ENCODE measurements around the gene MTF1.

MTF1 gene

GRCh38 chr1:37821481-37821880, 37.9 kb downstream of the MTF1 start:
- DNase-seq (ENCODE audit: insufficient read length, low spot score): no peak
- TF ChIP-seq PAX5 (IDR thresholded peaks at IDR 0.05; ENCODE audit: insufficient read depth, low read length, severe bottlenecking) (no peak), POLR2AphosphoS5 (IDR thresholded peaks at IDR 0.05; ENCODE audit: low read depth, low read length) (no peak), SPI1 (IDR thresholded peaks at IDR 0.05; ENCODE audit: low read depth, low read length) (no peak), POU2F2 (IDR thresholded peaks at IDR 0.05; ENCODE audit: low read depth, low read length) (no peak), TAF1 (IDR thresholded peaks at IDR 0.05; ENCODE audit: low read depth, low read length) (no peak), POLR2A (IDR thresholded peaks at IDR 0.05; ENCODE audit: low read depth, low read length) (no peak)
- FAIRE-seq: no peak

DNA sequence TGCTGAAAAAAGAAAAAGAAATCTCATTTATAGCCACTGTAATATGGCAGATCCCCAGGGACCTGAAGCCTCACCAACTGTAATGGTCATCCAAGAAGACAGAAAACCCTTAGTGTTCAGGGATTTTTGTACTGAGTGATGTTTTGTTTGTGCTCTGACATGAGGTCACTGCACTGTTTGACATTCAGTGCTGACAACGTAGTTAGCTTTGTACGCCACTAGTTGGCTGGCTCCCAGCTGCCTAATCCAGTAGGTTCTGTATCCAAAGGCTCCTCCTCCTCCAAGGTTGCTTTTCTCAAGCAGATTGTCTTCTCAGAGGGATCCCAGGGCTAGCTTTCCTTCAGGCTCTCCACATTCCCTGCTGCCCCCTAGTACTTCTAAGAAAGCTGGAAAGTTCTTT, 41.9 kb downstream of the MTF1 start:
- FAIRE-seq (no peak), DNase-seq (ENCODE audit: insufficient read length, low spot score) (no peak)
- TF ChIP-seq POLR2AphosphoS5 (IDR thresholded peaks at IDR 0.05; ENCODE audit: low read depth, low read length): no peak
- no peak for TF ChIP-seq PAX5 (IDR thresholded peaks at IDR 0.05; ENCODE audit: insufficient read depth, low read length, severe bottlenecking)
- no peak for TF ChIP-seq POU2F2 (IDR thresholded peaks at IDR 0.05; ENCODE audit: low read depth, low read length)
- TF ChIP-seq TAF1 (IDR thresholded peaks at IDR 0.05; ENCODE audit: low read depth, low read length): no peak
- no peak for TF ChIP-seq SPI1 (IDR thresholded peaks at IDR 0.05; ENCODE audit: low read depth, low read length)

DNA sequence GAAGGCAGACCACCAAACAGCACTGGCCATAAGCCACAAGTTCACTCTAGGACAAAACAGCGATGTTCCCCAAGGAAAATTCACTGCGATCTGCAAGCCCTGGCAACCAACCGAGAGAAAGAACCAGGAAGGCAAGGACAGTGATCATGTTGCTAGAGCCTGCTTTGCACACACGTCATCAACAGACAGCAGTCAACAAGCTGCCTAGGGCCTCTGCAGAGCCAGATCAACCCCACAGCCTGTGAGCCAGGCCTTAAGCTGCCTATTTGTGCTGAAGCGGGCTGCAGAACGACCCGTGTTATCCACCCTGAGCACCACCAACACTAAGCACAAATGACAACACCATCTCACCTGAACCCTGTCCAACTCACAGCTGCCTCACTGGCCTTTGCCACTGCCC, 45.1 kb downstream of the MTF1 start:
- DNase-seq (ENCODE audit: insufficient read length, low spot score) (no peak), FAIRE-seq (no peak)
- TF ChIP-seq SPI1 (IDR thresholded peaks at IDR 0.05; ENCODE audit: low read depth, low read length) (no peak), TAF1 (IDR thresholded peaks at IDR 0.05; ENCODE audit: low read depth, low read length) (no peak), POLR2A (IDR thresholded peaks at IDR 0.05; ENCODE audit: low read depth, low read length) (no peak), POU2F2 (IDR thresholded peaks at IDR 0.05; ENCODE audit: low read depth, low read length) (no peak), POLR2AphosphoS5 (IDR thresholded peaks at IDR 0.05; ENCODE audit: low read depth, low read length) (no peak), PAX5 (IDR thresholded peaks at IDR 0.05; ENCODE audit: insufficient read depth, low read length, severe bottlenecking) (no peak)

- FAIRE-seq (no peak), DNase-seq (ENCODE audit: insufficient read length, low spot score) (no peak)
- no peak for TF ChIP-seq POLR2AphosphoS5 (IDR thresholded peaks at IDR 0.05; ENCODE audit: low read depth, low read length)
- TF ChIP-seq TAF1 (IDR thresholded peaks at IDR 0.05; ENCODE audit: low read depth, low read length): no peak
- TF ChIP-seq SPI1 (IDR thresholded peaks at IDR 0.05; ENCODE audit: low read depth, low read length): no peak
- TF ChIP-seq POU2F2 (IDR thresholded peaks at IDR 0.05; ENCODE audit: low read depth, low read length): no peak
These were observed 45.8 kb downstream of the MTF1 start for GRCh38 chr1:37813529-37814145.

DNA sequence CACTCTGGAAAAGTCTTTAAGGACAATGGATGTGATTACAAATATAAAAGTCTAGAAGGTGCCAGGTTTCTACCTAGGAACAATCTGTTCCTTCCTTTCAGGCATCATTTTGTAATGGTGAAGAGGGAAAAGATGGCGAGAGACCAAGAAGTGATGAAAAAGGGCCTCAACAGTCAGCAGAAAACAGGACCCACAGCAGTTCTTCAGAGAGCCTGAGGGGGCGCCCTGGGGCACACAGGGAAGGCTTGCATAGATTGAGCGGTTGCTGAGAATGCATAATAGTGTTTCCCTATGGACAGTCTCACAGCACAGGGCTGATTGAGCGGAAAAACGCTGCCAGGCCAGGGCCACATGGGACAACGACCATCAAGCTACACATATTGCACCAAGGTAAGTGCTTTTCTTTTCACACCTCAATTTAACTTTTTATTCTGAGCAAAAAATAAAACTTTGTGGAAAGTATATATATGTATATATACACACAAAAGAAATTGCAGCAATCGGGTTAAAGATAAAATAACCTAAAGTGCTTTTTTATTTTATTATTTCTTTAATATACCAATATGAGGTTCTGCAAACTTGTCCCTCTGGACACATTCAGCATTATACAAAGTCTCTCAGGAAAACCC, 48.3 kb downstream of the MTF1 start:
- DNase-seq (ENCODE audit: insufficient read length, low spot score) (peak; percentile 47), FAIRE-seq (peak; percentile 87)
- TF ChIP-seq POU2F2 (IDR thresholded peaks at IDR 0.05; ENCODE audit: low read depth, low read length): peak; percentile 86
- no peak for TF ChIP-seq PAX5 (IDR thresholded peaks at IDR 0.05; ENCODE audit: insufficient read depth, low read length, severe bottlenecking)

- TF ChIP-seq POLR2AphosphoS5 (IDR thresholded peaks at IDR 0.05; ENCODE audit: low read depth, low read length): no peak
- no peak for TF ChIP-seq SPI1 (IDR thresholded peaks at IDR 0.05; ENCODE audit: low read depth, low read length)
- TF ChIP-seq PAX5 (IDR thresholded peaks at IDR 0.05; ENCODE audit: insufficient read depth, low read length, severe bottlenecking): no peak
- TF ChIP-seq POLR2A (IDR thresholded peaks at IDR 0.05; ENCODE audit: low read depth, low read length): no peak
- TF ChIP-seq POU2F2 (IDR thresholded peaks at IDR 0.05; ENCODE audit: low read depth, low read length): no peak
- TF ChIP-seq TAF1 (IDR thresholded peaks at IDR 0.05; ENCODE audit: low read depth, low read length): no peak
- DNase-seq (ENCODE audit: insufficient read length, low spot score) (no peak), FAIRE-seq (no peak)
These were observed 49.5 kb downstream of the MTF1 start for GRCh38 chr1:37809942-37810341.

GRCh38 chr1:37808369-37809319, 50.7 kb downstream of the MTF1 start:
- FAIRE-seq (peak; percentile 85), DNase-seq (ENCODE audit: insufficient read length, low spot score) (no peak)
- TF ChIP-seq POLR2A (IDR thresholded peaks at IDR 0.05; ENCODE audit: low read depth, low read length): no peak; the same call in 1 of the 2 replicates
- no peak for TF ChIP-seq POU2F2 (IDR thresholded peaks at IDR 0.05; ENCODE audit: low read depth, low read length)
- TF ChIP-seq TAF1 (IDR thresholded peaks at IDR 0.05; ENCODE audit: low read depth, low read length): no peak
- TF ChIP-seq PAX5 (IDR thresholded peaks at IDR 0.05; ENCODE audit: insufficient read depth, low read length, severe bottlenecking): no peak
- TF ChIP-seq SPI1 (IDR thresholded peaks at IDR 0.05; ENCODE audit: low read depth, low read length): no peak
- no peak for TF ChIP-seq POLR2AphosphoS5 (IDR thresholded peaks at IDR 0.05; ENCODE audit: low read depth, low read length)

GRCh38 chr1:37807555-37808368, 51.6 kb downstream of the MTF1 start, which contains the start of the genes C1orf122 and YRDC:
C1orf122 (plus strand) TSS chr1:37807790; CDS start chr1:37808405, 615 bp downstream.
YRDC (minus strand) TSS chr1:37808208; CDS start chr1:37808180, 28 bp downstream.
- DNase-seq (ENCODE audit: insufficient read length, low spot score) (peak; percentile 99), FAIRE-seq (peak; percentile 98)
- TF ChIP-seq SPI1 (IDR thresholded peaks at IDR 0.05; ENCODE audit: low read depth, low read length) (peak; percentile 73; the same call in 1 of the 2 replicates), POU2F2 (IDR thresholded peaks at IDR 0.05; ENCODE audit: low read depth, low read length) (no peak), POLR2A (IDR thresholded peaks at IDR 0.05; ENCODE audit: low read depth, low read length) (peak; percentile 54; the same call in 1 of the 2 replicates), PAX5 (IDR thresholded peaks at IDR 0.05; ENCODE audit: insufficient read depth, low read length, severe bottlenecking) (no peak), POLR2AphosphoS5 (IDR thresholded peaks at IDR 0.05; ENCODE audit: low read depth, low read length) (peak; percentile 63; the same call in 1 of the 2 replicates), TAF1 (IDR thresholded peaks at IDR 0.05; ENCODE audit: low read depth, low read length) (peak; percentile 76)

Data from GM12891 (cell line).